Measurements from ENCODE around the gene VWA8.

VWA8 gene

DNA sequence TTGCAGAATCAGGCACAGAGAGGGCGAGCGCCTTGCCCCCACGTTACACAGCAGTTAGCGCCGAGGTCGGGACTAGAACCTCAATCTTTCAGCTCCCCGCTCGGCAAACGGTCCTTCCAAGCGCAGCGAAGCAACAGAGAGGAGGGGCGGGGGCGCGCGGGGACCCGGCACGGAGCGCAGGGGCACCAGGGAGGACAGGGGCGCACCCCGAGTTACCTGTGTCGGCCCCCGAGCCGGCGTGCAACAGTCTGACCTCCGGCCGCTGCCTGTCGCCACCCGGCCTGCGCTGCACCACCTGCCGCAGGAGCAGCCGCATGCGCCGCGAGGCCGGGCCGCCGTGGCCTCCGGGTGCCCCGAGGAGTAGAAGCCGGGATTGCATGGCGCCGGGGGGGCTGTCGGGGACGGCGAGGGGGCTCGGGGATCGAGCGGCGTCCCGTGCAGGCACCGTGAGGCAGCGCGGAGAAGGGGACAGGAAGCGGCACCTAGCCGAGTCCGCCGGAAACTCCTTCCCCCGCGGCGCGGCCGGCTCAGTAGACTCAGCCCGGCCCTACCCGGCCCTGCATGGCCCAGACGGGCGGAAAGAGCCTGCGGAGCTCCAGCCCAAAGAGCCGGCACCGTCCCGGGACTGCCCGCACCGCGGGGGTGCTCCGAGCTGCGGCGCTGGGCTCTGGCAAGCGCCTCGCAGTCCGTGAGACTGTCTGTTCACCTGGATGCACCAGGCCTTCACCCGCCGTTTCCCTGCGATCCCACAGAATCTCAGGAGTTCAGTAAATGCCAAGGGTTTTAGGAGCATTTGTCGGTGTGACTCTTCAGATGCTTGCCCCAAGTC, at the start of gene VWA8:
VWA8 (minus strand) TSS at position 473 of the 829 bp plus-strand sequence; CDS start at position 379, 94 bp downstream.
- peak; percentile 92 for DNase-seq

DNA sequence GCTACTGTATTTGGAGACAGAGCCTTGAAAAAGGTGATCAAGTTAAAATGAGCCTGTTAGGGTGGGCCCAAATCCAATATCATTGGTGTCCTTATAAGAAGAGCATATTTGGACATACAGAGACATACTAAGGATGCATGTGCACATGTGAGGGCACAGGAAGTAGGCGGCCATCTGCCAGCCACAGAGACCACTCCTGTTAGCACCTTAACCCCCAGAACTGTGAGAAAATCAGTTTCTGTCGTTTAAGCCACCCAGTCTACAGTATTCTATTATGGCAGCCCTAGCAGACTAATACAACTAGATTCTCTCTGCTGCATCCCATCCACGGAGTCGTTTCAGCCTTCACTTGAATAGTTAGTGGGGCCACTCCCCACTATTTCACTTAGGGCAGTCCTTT, 48.1 kb upstream of the VWA8 start:
- DNase-seq = no peak

DNA sequence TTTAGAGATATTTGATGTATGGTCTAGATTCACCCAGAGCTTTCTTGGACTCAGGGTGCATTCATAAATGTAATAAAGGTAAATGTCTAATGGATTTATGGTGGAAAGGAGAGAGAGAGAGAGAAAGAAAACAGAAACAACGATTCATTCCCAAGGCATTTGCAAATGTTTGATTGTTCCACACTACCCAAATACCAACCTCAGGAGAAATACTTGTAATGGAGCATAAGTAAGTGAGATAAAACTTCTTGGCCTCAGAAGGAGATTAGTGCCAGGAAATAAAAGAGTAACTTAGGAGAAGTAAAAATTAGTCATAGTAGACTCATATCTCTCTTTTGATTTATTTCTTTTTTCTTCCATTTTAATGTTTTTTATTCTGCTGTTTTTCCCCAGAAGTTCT, 46.9 kb upstream of the VWA8 start:
- no peak for DNase-seq

DNA sequence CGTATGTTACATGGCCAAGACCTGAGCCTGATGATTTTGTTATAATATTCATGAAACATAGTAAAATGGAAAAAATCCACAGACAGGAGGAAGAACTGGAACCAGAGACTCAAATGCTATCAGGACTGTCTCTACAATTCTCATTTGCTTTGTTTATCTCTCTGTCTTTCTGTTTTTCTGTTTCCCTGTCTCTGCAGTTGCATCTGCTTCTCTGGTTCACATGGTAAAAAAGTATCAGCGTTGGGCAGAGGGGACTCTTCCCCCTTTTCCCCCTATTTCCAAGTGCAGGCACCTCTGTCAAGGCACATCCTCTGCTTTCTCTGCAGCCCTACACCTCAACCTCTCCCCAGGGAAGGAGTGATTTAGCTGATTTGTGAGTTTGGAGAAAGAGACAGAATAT, 41.2 kb upstream of the VWA8 start:
- DNase-seq = no peak

DNA sequence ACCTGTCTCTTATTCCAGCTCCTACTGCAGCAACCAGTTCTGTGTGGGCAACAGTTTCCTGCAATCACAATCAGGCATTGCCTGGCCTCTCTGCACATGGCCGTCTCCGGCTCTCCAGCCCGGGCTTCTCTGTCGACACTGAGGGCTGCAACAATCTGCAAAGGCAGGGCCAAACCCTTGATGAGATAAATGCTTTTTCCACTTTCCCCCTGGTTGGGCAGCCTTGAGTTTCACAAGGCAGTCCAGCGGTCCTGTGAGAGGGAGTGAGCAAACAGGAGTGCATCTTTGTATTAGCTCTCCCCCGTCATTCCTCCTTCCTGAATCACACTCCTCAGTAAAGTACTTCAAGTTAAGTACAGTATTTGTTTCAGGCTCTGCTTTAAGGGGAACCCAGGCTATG, 40.7 kb upstream of the VWA8 start:
- DNase-seq = no peak

DNA sequence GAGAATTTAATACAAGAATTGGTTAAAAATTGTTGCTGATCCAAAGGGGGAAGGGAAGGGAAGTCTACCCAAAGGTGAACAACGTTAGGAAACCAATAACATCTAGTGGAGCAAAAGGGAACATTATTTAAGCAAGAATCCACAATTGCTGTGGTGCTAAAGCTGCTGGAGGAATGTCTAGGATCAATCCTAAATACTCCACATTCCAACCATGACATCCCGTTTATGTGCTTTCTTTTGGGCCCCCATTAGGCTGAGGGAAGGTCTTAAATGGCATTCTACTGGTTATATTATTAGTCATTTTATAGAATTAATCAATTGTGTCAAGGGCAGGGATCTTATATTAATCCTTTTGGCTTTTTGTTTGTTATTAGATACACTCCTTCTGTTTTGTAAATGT, 39.9 kb upstream of the VWA8 start:
- DNase-seq = no peak

DNA sequence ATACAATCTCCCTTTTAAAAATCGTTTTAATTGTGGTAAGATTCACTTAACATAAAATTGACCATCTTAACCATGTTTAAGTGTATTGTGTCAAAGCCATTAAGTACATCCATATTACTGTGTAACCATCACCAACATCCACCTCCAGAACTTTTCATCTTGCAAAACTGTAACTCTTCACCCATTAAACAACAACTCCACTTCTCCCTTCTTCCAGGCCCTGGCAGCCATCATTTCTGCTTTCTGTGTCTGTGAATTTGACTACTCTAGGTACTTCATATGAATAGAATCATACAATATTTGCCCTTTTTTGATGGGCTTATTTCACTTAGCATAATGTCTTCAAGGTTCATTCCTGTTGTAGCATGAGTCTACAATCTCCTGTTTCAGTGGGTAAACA, 36.5 kb upstream of the VWA8 start:
- DNase-seq = no peak

DNA sequence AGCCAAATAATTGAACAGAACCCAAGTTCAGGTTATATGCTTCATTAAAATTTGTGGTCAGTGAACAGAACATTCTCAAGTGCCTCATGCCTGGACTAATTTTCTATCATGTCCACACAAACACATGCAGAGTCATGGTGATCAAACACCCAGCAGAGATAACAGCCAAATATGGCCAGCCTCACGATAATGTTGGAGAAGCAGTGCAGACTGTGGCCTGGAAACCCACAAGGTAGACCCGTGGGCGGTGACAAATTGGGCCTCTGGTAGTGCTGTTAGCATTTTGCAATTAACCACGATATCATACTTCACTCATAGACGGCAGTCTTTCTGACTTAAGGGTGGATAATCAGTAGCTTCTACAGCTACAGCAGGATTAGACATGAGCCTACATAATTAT, 35.0 kb upstream of the VWA8 start:
- DNase-seq = peak; percentile 35

DNA sequence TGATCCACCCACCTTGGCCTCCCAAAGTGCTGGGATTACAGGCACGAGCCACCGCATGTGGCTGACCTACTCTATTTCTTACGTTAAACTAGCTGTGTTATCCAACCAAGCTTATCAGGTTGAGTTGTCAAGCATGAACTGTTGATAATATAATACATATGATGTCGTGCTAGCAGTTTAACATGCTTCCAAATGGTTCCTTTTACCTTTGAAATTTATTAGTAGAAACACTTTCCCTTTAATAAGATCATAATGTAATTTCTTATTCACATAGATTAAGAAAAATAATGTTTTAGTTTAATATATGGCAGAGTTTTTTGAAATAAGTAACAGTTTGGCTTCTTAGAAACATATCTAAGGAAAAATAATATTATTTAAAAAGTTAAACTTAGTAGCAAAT, 34.4 kb upstream of the VWA8 start:
- no peak for DNase-seq

DNA sequence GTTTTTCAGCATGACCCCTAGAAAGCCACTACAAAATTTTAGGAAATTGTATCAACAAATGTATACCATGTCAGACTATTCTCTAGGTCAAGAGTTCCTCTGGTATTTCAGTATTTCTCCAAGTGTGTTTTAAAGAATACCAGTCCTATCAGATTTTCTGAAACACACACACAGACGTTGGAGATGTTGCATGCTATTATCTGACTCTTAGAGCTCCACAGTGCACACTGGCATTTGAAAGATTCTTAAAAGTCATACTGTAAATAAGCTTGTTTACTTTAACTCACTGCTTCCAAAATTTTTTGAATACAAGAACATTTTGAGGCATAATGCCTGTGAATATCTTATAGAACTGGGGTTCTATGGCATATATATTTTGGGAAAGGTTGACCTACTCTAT, 33.8 kb upstream of the VWA8 start:
- DNase-seq = no peak

DNA sequence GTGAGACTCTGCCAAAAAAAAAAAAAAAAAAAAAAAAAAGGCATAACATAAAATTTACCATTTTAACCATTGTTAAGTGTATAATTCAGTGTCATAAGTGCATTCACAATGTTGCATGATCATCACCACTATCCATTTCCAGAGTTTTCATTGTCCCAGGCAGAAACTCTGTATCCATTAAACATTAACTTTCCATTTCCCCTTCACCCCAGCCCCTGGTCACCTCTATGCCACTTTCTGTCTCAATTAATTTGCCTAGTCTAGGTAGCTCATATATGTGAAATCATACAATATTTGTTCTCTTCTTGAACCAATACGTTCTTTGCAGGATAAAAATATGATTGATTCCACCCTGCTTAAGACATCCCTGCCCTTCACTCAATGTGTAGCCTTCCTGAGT, 31.0 kb upstream of the VWA8 start:
- no peak for DNase-seq

DNA sequence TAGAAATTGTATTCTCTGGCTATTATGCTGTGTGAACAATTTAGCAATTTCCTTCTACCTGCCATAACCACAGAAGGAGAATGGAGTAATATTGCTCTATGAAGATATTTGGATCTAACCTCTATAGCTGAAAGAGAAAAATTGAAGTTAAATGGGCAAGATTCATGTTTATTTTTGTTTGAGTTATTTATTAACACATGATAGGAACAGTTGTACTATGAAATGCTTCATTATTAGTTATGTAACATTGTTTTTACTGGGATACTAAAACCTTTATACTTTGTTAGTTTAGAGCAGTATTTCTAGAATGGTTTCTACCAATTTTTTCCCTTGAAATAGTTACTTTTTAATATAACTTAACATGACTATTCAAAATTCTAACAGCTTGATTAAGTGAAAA, 27.3 kb upstream of the VWA8 start:
- no peak for DNase-seq

DNA sequence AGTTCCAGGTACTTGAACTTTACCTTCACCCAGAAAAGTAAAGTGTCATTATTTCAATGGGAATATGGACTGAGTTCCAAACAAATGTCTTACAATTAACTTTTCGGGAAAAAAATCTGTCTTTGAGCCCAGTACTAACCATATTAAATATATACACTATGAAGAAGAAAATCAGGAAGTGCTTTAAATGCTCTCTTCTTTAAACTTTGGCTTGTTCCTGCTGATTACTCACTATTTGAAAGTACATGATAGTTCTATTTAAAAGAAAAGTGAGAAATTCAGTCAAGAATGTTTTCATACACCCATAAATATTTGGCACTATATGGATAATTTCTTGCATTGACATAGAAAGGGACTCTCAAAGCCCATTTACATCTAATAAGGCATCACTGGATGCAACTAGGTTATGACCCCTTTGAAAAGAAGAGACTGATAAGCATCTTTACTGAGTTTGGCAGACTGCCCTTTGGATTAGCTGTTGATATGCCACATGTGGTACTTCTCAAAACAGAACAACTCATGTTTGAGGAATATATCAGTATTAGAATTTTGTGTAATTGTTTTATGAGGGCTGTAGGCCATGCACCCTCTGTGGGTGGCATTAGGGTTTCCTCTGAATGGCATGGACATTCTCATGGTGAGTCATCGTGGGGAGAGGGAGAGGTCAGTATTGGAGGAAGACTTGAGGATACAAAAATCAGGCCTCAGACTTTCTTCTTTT, 25.0 kb upstream of the VWA8 start:
- no peak for DNase-seq

DNA sequence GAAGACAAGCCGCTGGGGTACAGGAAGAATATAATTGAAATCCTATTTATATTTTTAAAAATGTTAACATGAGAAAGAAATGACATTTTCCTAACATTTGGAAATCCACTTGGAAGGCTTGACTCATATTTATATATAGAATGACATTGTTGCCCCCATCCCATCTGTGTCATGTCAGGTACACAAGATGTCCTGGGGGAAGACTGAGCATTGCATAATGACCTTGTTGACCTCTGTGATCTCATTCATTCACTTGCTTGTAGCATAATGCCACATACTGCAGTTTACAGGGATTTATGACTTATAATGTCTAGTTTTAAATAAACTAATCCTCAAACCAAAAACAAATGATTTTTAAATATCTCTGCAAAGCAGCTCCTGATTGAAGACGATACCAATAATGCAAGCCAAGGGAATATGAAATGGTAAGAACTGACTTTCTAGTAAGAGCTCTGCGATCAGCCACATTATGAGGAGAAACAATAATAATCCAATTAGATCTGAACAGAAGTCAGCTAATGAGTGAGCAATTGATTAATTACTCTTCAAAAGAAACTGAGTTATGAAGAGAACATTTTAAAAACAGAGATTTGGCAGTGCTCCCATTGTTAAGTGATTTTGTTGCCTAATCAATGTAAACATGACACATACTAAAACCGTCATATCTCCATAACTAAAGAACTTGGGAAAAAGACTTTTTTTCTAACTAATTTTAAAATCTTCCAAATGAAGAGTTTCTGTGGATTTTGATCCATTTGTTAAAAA, 21.2 kb upstream of the VWA8 start:
- DNase-seq = no peak

DNA sequence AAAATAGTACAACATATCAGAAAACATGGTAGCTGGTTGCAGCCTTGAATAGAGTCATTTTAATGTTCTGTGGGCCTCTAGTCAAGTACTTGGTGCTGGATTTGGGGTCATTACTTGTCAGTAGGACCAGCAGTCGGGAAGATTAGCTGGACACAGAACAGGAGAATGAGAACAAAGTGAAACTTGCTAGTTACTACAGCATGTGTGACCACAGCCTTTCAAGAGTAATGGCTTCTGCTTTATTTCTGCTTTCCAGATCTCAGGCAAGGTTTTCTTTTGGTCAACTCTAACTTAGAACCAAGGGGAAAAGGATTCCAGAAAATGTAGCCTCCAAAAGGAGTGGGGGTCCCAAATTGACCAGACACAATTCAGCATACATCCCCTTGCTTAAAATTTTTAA, 17.1 kb upstream of the VWA8 start:
- no peak for DNase-seq

DNA sequence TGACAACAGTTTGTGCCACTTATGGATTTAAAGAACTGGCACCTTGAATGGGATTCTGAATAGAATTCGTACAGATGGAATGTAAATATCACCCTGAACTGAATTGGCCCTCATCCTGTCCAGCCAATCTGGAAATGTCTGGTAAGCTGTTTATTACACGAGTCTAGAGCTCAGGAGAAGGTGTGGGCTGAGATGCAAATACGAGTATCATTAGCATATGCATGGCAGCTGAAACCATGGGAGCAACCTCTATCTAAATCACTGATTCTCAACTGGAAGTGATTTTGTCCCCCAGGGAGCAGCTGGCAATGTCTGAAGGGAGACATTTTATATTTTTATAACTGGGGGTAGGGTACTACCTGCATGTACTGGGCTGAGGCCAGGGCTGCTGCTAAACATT, 15.6 kb upstream of the VWA8 start:
- DNase-seq = no peak

DNA sequence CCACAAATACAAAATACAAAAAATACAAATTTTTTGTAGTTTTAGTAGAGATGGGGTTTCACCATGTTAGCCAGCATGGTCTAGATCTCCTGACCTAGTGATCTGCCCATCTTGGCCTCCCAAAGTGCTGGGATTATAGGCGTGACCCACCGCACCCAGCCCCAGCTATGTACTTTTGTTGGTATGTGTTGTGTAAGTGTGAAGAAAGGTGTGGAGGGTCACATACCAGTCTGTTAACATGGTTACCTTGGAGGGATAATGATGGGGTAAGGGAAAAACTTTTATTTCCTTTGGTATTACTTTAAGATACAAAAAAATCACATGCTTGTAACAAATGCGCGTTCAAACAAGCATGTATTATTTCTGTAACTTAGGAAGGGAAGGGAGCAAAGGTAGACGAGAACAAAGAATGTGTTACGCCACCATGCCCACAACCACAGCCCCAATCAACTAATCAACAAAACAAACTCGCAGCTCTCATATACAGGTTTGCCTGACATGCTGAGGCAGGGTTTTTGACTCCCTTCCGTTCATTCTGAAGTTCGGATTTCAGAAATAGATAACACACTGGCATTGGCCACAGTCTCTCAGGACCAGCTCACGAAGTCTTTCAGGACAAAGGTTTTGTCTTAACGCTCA, 13.5 kb upstream of the VWA8 start:
- no peak for DNase-seq

DNA sequence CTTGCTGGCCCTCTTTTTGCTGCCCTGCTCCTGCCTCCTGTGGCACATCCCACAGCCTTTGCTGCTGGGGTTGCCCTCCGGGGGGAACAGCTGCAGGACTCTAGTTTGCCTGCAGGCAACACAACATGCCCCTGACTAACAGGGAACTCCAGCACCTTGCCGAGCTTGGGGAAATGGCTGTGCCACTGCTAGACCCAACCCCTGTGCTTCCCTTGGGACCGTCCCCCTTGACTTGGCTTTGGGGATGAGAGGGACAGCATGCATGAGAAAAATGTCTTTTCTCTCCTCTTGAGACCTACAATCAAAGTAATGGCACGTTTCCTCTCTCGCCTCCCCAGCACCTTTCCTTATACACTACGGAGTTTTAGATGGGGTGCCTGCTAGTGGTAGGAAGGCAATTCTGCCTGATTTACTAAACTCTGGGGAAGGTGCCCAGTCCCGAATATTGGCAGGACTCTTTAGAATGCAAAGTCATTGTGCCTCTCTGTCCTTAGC, 12.4 kb upstream of the VWA8 start:
- no peak for DNase-seq

DNA sequence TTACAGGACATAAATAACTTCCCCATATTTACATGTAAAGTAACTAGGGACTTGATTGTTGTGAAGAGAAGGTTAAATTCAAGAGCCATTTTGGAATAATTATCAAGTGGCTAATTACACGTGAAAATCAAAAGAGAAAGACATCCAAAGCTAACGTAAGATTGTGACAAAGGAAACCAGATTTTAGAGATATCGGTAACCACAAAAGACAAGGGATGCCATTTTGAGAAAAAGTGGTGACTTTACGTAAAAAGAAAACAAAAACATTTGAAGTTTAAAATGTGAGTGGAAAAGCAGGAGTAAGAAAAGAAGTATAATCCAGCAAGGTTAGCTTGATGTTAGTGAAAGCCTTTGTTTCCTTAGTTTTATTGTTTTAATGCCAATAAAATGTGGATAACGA, 10.9 kb upstream of the VWA8 start:
- DNase-seq = peak; percentile 15

DNA sequence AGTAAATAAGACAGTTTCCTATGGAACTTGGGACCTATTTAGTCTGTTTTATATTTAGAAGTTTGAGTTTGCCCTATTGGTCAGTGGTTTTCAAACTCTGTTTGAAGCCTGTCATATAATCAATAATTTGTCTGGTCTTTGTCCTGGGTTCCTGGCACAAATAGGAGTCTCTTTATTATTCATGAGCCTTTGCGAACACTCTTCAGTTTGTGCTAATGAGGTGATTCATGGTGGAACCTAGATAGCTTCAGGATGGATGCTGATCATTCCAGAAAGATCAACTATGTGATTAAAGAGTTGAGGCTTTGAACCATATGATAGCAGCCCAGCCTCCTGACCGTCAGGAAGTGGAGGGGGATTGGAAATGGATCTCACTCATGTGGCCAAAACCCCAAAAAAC, 10.0 kb upstream of the VWA8 start:
- DNase-seq = no peak

DNA sequence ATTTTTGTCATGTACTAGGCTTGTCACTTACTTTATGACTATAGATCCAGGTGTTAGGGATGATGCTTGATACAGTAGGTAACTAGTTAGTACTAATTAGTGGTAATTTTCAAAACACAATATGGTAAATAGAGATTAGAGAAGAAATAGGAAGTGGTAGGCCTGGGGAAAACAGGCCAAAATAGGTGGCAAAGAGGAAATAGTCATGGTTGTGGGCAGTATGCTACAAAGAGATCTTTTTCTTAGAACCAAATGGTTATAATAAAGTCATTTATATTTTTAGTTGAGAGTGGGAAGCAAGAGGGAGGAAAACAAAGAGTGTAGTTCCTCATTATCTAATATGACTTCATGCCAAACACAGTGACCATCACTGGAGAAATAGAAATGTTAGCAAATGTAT, 9.1 kb upstream of the VWA8 start:
- no peak for DNase-seq

DNA sequence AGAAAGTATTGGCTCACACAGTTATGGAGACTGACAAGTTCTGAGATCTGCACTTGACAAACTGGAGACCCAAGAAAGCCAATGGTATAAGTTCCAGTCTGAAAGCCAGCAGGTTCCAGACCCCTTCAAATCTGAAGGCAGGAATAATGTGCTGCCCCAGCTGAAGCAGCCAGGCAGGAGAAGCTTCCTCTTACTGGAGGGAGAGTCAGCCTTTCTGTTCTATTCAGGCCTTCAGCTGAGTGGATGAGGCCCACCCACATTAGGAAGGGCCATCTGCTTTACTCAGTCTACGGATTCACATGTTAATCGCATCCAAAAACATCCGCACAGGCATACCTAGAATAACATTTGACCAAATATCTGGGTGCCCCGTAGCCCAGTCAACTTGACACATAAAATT, 8.2 kb upstream of the VWA8 start:
- no peak for DNase-seq

DNA sequence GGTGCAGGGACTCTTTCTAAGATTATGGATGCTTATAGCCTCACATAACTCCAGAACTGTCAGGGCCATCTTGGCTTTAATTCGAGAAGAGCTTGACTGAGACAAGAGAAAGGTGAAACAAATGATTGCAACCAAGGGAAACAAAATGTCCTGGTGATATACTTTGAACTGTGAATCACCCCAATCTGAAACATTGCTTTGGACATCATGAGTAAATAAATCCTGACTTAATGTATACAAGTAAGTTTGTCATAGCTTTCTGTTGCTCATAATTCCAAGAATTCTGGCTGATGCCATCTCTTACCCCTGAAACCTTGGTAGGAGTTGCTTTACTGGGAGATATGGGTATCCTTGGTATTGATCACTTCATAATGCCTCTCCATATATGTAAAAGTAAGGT, 5.8 kb upstream of the VWA8 start:
- no peak for DNase-seq

Measured in activated CD4-positive, alpha-beta T cell treated with anti-CD3 and anti-CD28 coated beads, Interleukin-2, Interleukin-6, amounts not matched to agents 100 ng/mL and 50 ng/mL, durations not matched to agents 16 hours and 8 hours (primary cell).